ENCODE measurements around the gene TMEM184C.
A peak's percentile ranks its signal among the peaks of the same experiment; 100 is the strongest.

The TMEM184C gene

GRCh38 chr4:147605499-147605898 is 11.7 kb upstream of the TMEM184C start:
- no peak for DNase-seq

GRCh38 chr4:147607471-147607870 is 9.7 kb upstream of the TMEM184C start:
- DNase-seq, result no peak

GRCh38 chr4:147610686-147611085 is 6.5 kb upstream of the TMEM184C start:
- no peak for DNase-seq

- DNase-seq, result no peak
Measured at GRCh38 chr4:147616849-147617172, 386 bp upstream of the TMEM184C start.

GRCh38 chr4:147617841-147618691 is 869 bp downstream of the TMEM184C start:
- DNase-seq, result peak; percentile 30 to 33

GRCh38 chr4:147620315-147620714 is 3.1 kb downstream of the TMEM184C start:
- DNase-seq, result no peak

- no peak for DNase-seq
Measured at GRCh38 chr4:147625733-147626132, 8.5 kb downstream of the TMEM184C start.

GRCh38 chr4:147626903-147627302 is 9.7 kb downstream of the TMEM184C start:
- no peak for DNase-seq

GRCh38 chr4:147628415-147628814 is 11.2 kb downstream of the TMEM184C start:
- no peak for DNase-seq

- no peak for DNase-seq
Measured at GRCh38 chr4:147629783-147630730, 12.9 kb downstream of the TMEM184C start.

- DNase-seq, result no peak
Measured at GRCh38 chr4:147633113-147633512, 15.9 kb downstream of the TMEM184C start.

GRCh38 chr4:147633643-147634042 is 16.4 kb downstream of the TMEM184C start:
- no peak for DNase-seq

- no peak for DNase-seq
Measured at GRCh38 chr4:147635348-147635747, 18.2 kb downstream of the TMEM184C start.

GRCh38 chr4:147638365-147638764 is 21.2 kb downstream of the TMEM184C start:
- no peak for DNase-seq

GRCh38 chr4:147638942-147639341 is 21.7 kb downstream of the TMEM184C start:
- DNase-seq, result no peak

GRCh38 chr4:147639388-147639787 is 22.2 kb downstream of the TMEM184C start:
- DNase-seq, result no peak

- no peak for DNase-seq
Measured at GRCh38 chr4:147640331-147640730, 23.1 kb downstream of the TMEM184C start.

- DNase-seq, result no peak
Measured at GRCh38 chr4:147643616-147644015, 26.4 kb downstream of the TMEM184C start.

GRCh38 chr4:147644471-147644870 is 27.3 kb downstream of the TMEM184C start:
- DNase-seq, result no peak

- DNase-seq, result no peak
Measured at GRCh38 chr4:147645099-147645498, 27.9 kb downstream of the TMEM184C start.

GRCh38 chr4:147648656-147649055 is 31.5 kb downstream of the TMEM184C start:
- DNase-seq, result no peak

- no peak for DNase-seq
Measured at GRCh38 chr4:147651563-147651962, 34.4 kb downstream of the TMEM184C start.

- DNase-seq, result no peak
Measured at GRCh38 chr4:147655639-147656038, 38.4 kb downstream of the TMEM184C start.

- no peak for DNase-seq
Measured at GRCh38 chr4:147658501-147658900, 41.3 kb downstream of the TMEM184C start.
